NCI-H2196 (cell line): ENCODE measurements around the gene APLN.
A peak's percentile ranks its signal among the peaks of the same experiment; 100 is the strongest.

Experiments used
- DNase-seq: peaks from one replicate; lab custom pipeline; 2025; ENCODE audit not compliant: unreplicated experiment; lab: John Stamatoyannopoulos, UW

Gene APLN

GRCh38 chrX:129663171-129663570 lies 8.4 kb upstream of the APLN start:
- DNase-seq = no peak

GRCh38 chrX:129661369-129661768 lies 6.6 kb upstream of the APLN start:
- DNase-seq = no peak

GRCh38 chrX:129659861-129660260 lies 5.1 kb upstream of the APLN start:
- DNase-seq = no peak

- no peak for DNase-seq
Measured at GRCh38 chrX:129659141-129659540, 4.4 kb upstream of the APLN start.

GRCh38 chrX:129658429-129658828 lies 3.7 kb upstream of the APLN start:
- no peak for DNase-seq

- DNase-seq = peak; percentile 0
Measured at GRCh38 chrX:129655547-129656249, 942 bp upstream of the APLN start.

GRCh38 chrX:129653971-129654651 lies 645 bp downstream of the APLN start:
- no peak for DNase-seq

GRCh38 chrX:129653181-129653970 lies 1.4 kb downstream of the APLN start:
- no peak for DNase-seq

- DNase-seq = no peak
Measured at GRCh38 chrX:129652565-129653169, 2.1 kb downstream of the APLN start.

GRCh38 chrX:129651756-129652564 lies 2.8 kb downstream of the APLN start:
- no peak for DNase-seq

GRCh38 chrX:129650821-129651510 lies 3.8 kb downstream of the APLN start:
- peak; percentile 45 for DNase-seq

GRCh38 chrX:129650183-129650689 lies 4.5 kb downstream of the APLN start:
- no peak for DNase-seq

GRCh38 chrX:129649268-129650182 lies 5.2 kb downstream of the APLN start:
- DNase-seq = no peak

GRCh38 chrX:129648514-129649267 lies 6.1 kb downstream of the APLN start:
- DNase-seq = no peak

GRCh38 chrX:129647418-129648410 lies 7.0 kb downstream of the APLN start:
- DNase-seq = no peak

GRCh38 chrX:129646566-129647417 lies 8.0 kb downstream of the APLN start:
- no peak for DNase-seq
